ENCODE results near the gene ATP13A3.

Gene ATP13A3

DNA sequence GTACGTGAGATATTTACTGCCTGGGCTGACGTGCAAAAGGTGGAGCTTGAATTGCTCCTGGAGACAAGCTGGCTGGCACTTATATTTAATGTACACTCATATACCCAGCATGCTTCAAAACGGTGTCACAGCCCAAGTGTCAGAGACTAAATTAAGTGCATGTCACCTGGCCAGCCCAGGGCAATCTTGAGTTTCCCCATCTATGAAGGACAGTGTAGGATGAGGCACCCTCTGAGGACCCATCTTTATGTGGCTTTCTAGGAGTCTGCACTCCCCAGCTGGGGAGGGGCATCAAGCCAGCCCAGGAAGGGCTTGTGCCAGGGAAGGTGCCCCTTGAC is 122.5 kb downstream of the ATP13A3 start:
- H3K9me3 ChIP-seq (ENCODE audit: insufficient read depth, low read length): no peaks in the 10 kb centered on the region
- H3K4me2 ChIP-seq (ENCODE audit: low read length): no peak overlapping the region
- no peaks in the 10 kb centered on the region; the same call in 1 of the 2 replicates for H4K20me1 ChIP-seq (ENCODE audit: insufficient read depth, low read length)
- H3K4me1 ChIP-seq (ENCODE audit: low read length): peaks cover 10% of the 10 kb centered on the region
- TF ChIP-seq, protein P1, sequence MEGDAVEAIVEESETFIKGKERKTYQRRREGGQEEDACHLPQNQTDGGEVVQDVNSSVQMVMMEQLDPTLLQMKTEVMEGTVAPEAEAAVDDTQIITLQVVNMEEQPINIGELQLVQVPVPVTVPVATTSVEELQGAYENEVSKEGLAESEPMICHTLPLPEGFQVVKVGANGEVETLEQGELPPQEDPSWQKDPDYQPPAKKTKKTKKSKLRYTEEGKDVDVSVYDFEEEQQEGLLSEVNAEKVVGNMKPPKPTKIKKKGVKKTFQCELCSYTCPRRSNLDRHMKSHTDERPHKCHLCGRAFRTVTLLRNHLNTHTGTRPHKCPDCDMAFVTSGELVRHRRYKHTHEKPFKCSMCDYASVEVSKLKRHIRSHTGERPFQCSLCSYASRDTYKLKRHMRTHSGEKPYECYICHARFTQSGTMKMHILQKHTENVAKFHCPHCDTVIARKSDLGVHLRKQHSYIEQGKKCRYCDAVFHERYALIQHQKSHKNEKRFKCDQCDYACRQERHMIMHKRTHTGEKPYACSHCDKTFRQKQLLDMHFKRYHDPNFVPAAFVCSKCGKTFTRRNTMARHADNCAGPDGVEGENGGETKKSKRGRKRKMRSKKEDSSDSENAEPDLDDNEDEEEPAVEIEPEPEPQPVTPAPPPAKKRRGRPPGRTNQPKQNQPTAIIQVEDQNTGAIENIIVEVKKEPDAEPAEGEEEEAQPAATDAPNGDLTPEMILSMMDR (IDR thresholded peaks at IDR 0.05; ENCODE audit: low read depth, low read length): no peak
- no peak for TF ChIP-seq EZH2phosphoT487 (IDR thresholded peaks at IDR 0.05; ENCODE audit: low read depth)
- no peaks in the 10 kb centered on the region for H3K36me3 ChIP-seq (replicated peaks; ENCODE audit: low read depth, low read length)
- H3K27me3 ChIP-seq (ENCODE audit: low read depth, low read length): peaks cover 33% of the 10 kb centered on the region
- no peaks in the 10 kb centered on the region for H3K79me2 ChIP-seq (ENCODE audit: low read length)
- H2AFZ ChIP-seq (ENCODE audit: low read depth, low read length): no peak overlapping the region
- H3K27ac ChIP-seq (ENCODE audit: low read length): no peak overlapping the region
- H3K9ac ChIP-seq (ENCODE audit: low read length): no peak overlapping the region
- H3K4me3 ChIP-seq (ENCODE audit: low read length): no peak overlapping the region

DNA sequence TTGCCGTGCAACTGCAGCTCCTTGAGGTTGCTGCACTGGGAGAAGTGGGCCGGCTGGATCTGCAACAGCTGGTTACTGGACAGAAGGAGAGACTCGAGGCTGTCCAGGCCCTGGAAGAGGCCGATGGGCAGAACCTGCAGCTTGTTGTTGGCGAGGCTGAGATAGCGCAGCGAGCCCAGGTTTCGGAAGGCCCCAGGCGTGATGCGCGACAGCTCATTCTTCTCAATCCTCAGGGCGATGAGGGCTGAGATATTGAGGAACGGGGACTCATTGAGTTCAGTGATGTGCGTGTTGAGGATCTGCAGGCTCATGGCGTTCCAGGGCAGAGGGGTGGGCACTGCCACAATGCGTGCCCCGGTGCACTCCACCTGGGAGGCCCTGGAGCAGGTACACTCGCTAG is 126.2 kb downstream of the ATP13A3 start:
- H3K4me1 ChIP-seq (ENCODE audit: low read length): no peaks in the 10 kb centered on the region
- no peak overlapping the region for H3K4me2 ChIP-seq (ENCODE audit: low read length)
- H4K20me1 ChIP-seq (ENCODE audit: insufficient read depth, low read length): no peaks in the 10 kb centered on the region; the same call in 1 of the 2 replicates
- H3K27ac ChIP-seq (ENCODE audit: low read length): no peak overlapping the region
- H3K36me3 ChIP-seq (replicated peaks; ENCODE audit: low read depth, low read length): no peaks in the 10 kb centered on the region
- no peaks in the 10 kb centered on the region for H3K79me2 ChIP-seq (ENCODE audit: low read length)
- no peak overlapping the region for H3K9ac ChIP-seq (ENCODE audit: low read length)
- no peaks in the 10 kb centered on the region for H3K9me3 ChIP-seq (ENCODE audit: insufficient read depth, low read length)
- H3K4me3 ChIP-seq (ENCODE audit: low read length): no peak overlapping the region
- H2AFZ ChIP-seq (ENCODE audit: low read depth, low read length): no peak overlapping the region
- peaks cover 21% of the 10 kb centered on the region for H3K27me3 ChIP-seq (ENCODE audit: low read depth, low read length)
- TF ChIP-seq EZH2phosphoT487 (IDR thresholded peaks at IDR 0.05; ENCODE audit: low read depth): no peak
- TF ChIP-seq, protein P1 (IDR thresholded peaks at IDR 0.05; ENCODE audit: low read depth, low read length): no peak

DNA sequence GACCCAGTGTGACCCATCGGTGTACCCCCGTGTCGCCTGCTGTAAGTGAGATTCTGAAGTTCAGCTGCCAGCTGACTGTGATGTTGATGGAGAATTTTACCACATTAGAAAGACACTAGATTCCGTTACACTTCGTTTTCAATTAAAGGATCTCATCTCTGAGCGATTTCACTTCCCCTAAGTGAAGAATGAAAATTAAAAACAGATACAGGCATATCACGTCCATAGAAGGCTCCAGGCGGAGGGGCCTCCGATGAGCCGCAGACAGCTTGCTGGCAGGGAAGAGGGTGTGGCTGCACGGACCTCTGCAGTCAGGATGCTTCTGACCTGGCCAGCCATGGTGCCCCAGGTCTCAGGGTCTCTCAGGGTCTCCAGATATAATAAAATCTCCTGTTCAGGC is 129.1 kb downstream of the ATP13A3 start:
- H3K27ac ChIP-seq (ENCODE audit: low read length): no peak overlapping the region
- H4K20me1 ChIP-seq (ENCODE audit: insufficient read depth, low read length): no peaks in the 10 kb centered on the region; the same call in 1 of the 2 replicates

DNA sequence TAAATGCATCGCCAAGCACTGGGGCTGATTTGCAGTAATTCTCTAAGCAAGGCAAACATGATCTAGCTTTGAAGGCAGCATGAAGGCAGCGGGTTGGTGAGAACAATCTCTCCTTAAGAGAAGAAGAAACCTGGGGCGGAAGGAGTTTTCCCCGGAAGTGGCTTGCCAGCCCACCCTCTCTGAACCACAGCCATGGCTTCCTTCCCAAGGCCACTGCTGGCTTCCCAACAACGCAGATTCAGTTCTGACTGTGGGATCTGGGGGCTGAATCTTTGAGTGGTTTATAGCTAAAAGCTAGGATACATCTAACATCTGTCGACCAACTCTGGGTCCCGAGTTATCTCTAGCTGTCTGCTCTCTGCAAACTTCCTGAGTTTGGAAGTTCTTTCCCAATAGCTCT is 131.4 kb downstream of the ATP13A3 start:
- TF ChIP-seq EZH2phosphoT487 (IDR thresholded peaks at IDR 0.05; ENCODE audit: low read depth): no peak
- TF ChIP-seq, protein P1 (IDR thresholded peaks at IDR 0.05; ENCODE audit: low read depth, low read length): no peak

More for the DNA sequence above, 129.1 kb downstream of the ATP13A3 start:
- H3K36me3 ChIP-seq (replicated peaks; ENCODE audit: low read depth, low read length): no peaks in the 10 kb centered on the region
- no peak overlapping the region for H3K9ac ChIP-seq (ENCODE audit: low read length)
- H3K27me3 ChIP-seq (ENCODE audit: low read depth, low read length): peaks cover 6% of the 10 kb centered on the region; the same call in 1 of the 2 replicates
- H2AFZ ChIP-seq (ENCODE audit: low read depth, low read length): no peak overlapping the region
- no peaks in the 10 kb centered on the region for H3K4me1 ChIP-seq (ENCODE audit: low read length)
- H3K9me3 ChIP-seq (ENCODE audit: insufficient read depth, low read length): no peaks in the 10 kb centered on the region
- H3K79me2 ChIP-seq (ENCODE audit: low read length): no peaks in the 10 kb centered on the region
- no peak overlapping the region for H3K4me3 ChIP-seq (ENCODE audit: low read length)
- no peak for TF ChIP-seq EZH2phosphoT487 (IDR thresholded peaks at IDR 0.05; ENCODE audit: low read depth)
- TF ChIP-seq, protein P1 (IDR thresholded peaks at IDR 0.05; ENCODE audit: low read depth, low read length): no peak
- H3K4me2 ChIP-seq (ENCODE audit: low read length): no peak overlapping the region

More for the DNA sequence above, 131.4 kb downstream of the ATP13A3 start:
- no peak overlapping the region for H3K27ac ChIP-seq (ENCODE audit: low read length)
- no peak overlapping the region for H2AFZ ChIP-seq (ENCODE audit: low read depth, low read length)
- H3K9me3 ChIP-seq (ENCODE audit: insufficient read depth, low read length): no peaks in the 10 kb centered on the region
- no peak overlapping the region for H3K9ac ChIP-seq (ENCODE audit: low read length)
- no peak overlapping the region for H3K4me3 ChIP-seq (ENCODE audit: low read length)
- H4K20me1 ChIP-seq (ENCODE audit: insufficient read depth, low read length): no peaks in the 10 kb centered on the region
- no peaks in the 10 kb centered on the region for H3K36me3 ChIP-seq (replicated peaks; ENCODE audit: low read depth, low read length)
- H3K27me3 ChIP-seq (ENCODE audit: low read depth, low read length): no peaks in the 10 kb centered on the region; the same call in 1 of the 2 replicates
- H3K79me2 ChIP-seq (ENCODE audit: low read length): no peaks in the 10 kb centered on the region
- no peak overlapping the region for H3K4me2 ChIP-seq (ENCODE audit: low read length)
- H3K4me1 ChIP-seq (ENCODE audit: low read length): no peaks in the 10 kb centered on the region

All from OCI-LY3 (cell line).